NCI-H2196 treated with DMSO at 0.1 percent for 48 hours (cell line): ENCODE data around the gene FREY1.

Experiments used
- DNase-seq: peaks from one replicate; lab custom pipeline; 2025; ENCODE audit not compliant: unreplicated experiment; lab: John Stamatoyannopoulos, UW

FREY1 gene

GRCh38 chr11:45872651-45873356, 34.3 kb downstream of the FREY1 start:
- DNase-seq: peak; percentile 62

- no peak for DNase-seq
Observed at GRCh38 chr11:45871638-45872037, 35.4 kb downstream of the FREY1 start.

GRCh38 chr11:45870706-45871105, 36.4 kb downstream of the FREY1 start:
- no peak for DNase-seq

- DNase-seq: no peak
Observed at GRCh38 chr11:45869551-45869950, 37.5 kb downstream of the FREY1 start.

- no peak for DNase-seq
Observed at GRCh38 chr11:45864041-45864440, 43.0 kb downstream of the FREY1 start.

GRCh38 chr11:45860764-45861510, 46.1 kb downstream of the FREY1 start:
- no peak for DNase-seq

GRCh38 chr11:45860348-45860747, 46.7 kb downstream of the FREY1 start:
- DNase-seq: no peak

GRCh38 chr11:45859661-45860140, 47.4 kb downstream of the FREY1 start:
- DNase-seq: peak; percentile 82

GRCh38 chr11:45858751-45859398, 48.2 kb downstream of the FREY1 start:
- DNase-seq: no peak

GRCh38 chr11:45857961-45858474, 49.1 kb downstream of the FREY1 start:
- peak; percentile 59 for DNase-seq
